ENCODE measurements around the gene NANS.

- no peak for TF ChIP-seq TOX (CRISPR knock-in tag; IDR thresholded peaks at IDR 0.05; ENCODE audit: borderline replicate concordance)
- no peak for TF ChIP-seq CSDC2 (CRISPR knock-in tag; IDR thresholded peaks at IDR 0.05)
- TF ChIP-seq RARB (CRISPR knock-in tag; IDR thresholded peaks at IDR 0.05) = no peak
Measured at GRCh38 chr9:98069551-98069950, 13.0 kb downstream of the NANS start.
